NCI-H1694 (cell line): Measurements from ENCODE around the gene MELTF.

Experiments used
- DNase-seq: peaks from one replicate; lab custom pipeline; 2025; lab: John Stamatoyannopoulos, UW

MELTF gene

DNA sequence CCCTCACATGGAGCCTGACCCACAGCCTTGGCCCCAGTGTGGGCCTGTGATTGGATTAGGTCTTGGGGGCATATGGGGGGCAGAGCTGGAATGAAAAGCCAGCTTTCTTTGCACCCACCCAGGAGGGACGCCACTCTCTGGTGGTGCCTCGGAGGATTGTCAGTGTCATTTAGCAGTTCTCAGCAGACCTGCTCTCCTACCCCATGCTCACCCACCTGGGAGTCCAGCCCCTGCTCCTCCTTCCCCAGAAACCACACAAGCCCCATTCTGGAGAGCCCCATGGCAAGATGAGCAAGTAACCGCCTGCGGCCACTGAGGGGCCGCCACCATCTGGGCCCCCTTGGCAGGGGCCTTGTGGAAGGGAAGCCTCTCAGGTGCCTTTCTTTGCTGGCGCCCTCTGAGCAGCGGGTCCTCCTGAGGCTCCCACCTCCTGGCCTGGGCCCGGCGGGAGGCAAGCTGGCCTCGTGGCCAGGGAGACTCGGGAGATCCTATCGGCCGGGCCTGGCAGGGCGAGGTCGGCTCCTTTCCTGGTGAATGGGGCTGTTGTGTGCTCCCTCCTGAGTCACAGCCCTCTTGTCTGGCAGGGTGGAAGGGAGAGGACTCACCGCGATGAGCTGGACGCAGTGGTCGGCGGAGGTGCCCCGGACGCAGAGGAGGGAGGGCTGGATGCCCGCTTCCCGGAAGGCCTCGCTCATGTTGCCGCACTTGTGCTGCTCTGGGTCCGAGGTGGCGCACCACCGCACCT is 2.3 kb downstream of the MELTF start:
- DNase-seq, result no peak

DNA sequence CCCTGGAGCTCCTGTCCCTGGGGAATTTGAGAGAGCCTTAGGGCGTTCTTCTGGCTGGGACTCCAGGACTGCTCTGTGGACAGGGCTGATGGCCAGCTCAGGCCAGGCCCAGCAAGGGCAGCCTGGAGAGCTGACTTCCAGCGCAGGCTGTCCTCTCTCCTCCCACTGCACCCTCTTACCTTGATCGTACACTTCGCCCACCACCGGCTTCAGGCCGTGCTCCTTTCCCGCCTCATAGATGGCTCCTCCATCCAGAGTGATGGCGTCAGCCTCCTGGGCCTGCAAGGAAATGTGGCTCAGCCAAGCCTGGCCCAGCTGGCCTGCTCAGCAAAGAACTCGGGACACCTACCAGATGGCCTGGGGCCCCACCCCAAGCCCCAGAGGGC is 3.1 kb downstream of the MELTF start:
- no peak for DNase-seq

DNA sequence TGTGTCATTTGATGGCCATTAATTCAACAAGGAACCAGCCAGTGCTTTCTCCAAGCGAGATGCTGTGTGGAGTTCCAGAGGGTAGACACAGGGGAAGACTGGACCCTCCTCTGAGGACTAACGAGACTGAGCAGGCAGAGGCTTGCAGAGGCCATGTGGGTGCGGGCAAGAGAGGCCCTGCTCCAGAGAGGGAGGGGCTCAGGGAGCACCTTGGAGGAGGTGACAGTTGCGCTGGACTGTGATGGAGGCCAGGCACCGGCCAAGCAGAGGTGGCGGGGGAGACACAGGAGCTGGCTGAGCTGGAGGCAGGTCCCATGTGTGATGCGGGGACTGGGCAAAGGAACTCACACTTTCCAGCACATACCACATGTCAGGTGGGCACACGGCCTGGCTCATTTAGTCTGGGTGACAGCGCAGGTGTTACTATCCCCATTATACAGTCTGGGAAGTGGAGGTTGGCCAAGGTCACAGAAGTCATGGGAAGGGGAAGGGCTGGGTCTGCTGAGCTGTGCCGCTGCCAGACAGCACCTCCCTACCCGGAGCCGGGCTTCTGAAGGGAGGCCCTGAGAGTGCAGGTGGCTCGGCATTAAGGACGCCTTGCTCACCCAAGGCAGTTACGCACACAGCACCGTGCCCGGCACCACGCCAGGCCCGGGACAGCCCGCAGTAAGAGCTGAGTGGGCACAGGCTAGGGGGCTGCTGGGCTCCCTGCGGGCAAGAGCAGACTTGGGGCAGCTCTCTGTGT is 3.7 kb downstream of the MELTF start:
- no peak for DNase-seq

DNA sequence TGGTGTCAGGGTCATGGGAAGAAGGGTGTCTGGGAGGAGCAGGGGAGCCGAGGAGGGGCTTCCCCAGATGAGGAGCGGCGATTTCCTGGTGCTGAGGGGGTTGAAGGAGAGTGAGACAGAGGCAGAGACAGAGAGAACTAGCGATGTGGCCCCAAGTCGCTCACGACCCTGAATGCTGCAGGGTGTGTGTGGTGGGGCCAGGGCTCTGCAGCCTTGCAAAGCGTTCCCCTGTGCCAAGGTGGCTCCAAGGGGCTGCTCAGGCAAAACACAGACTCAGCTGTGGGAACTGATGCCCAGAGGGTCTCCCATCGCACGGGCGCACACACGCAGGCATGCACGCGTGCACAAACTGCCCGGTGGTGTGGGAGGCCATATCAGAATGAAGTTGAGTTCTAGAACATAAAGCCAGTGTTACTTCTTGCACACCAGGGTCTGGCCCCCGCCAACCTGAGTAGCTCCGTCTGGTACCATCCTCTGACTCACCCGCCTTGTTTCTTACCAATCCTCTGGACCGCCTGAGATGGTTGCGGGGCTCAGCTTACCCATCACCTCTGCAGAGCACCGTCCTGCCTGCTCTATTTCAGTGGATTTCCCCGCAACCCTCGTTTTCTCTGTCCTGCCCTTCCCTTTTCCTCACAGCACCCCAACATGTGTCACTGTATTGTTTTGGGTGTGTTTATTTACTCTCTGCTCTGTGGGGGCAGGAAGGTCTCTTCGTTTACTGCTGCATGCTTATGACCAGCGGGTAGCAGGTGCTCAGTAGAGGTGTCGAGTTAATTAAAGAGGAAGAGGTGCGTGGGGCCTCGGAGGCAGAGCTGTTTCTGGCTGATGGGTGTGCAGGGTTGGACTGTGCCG is 4.5 kb downstream of the MELTF start:
- no peak for DNase-seq

DNA sequence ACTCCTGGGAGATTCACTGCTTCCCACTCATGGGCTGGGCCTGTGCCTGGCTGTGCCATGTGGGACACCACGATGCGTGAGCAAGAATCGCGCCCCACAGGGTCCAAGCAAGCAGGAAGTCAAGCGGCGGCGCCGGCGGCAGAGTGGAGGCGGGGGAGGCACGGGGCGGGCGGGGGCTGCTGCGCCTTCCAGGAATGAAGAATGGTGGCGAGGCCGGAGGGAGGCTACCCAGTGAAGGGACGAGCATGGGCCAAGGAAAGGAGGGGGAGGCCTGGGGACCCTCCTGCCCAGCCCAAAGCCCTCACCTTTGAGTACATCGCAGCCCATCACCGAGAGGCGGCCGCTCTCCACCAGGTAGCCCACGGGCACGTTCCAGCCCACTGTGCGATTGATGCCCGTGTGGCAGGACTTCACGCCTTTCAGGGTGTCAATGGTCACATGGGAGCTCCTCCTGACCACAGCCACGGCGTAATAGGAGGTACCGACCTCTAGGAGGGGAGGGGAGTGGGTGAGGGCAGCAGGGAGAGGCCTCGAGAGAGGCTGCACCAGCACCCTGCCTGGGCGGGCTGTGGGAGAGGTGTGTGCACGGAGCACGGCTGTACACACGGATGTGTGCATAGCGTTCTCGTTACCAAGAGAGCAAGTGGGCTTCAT is 5.5 kb downstream of the MELTF start:
- no peak for DNase-seq

DNA sequence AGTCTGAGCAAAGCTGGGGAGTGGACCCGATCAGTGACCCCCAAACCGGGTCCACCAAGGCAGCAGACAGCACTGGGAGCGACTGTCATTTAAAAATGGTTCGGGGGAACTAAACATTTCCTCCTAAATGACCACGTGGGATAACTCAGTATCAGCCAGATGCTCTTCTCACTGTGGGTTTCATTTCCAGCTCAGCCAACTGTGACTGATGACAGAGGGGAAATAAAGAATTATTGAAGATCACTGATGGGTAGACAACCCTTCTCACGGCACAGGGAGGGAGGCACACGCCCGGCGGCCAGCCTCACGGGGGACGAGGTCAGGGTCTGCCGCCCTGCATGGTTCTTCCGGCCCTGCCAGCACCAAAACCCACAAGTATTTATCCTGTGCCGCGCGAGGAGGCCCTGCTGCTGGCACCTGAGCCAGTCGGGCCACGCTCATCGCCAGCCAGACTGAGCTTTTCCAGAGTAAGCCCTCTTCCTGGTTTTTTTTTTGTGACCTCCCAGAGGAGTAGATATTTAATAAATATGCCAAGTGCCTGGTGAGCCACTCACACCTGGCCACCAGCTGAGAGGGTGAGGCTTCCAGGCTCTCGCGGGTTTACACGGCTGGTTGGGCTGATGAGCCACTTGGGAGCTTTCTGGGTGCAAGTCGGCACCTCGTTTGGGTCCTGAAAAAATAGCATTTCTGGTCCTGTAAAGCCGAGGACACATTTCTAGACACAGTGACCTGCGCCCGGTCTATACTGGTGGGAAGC is 6.2 kb downstream of the MELTF start:
- peak; percentile 48 for DNase-seq

DNA sequence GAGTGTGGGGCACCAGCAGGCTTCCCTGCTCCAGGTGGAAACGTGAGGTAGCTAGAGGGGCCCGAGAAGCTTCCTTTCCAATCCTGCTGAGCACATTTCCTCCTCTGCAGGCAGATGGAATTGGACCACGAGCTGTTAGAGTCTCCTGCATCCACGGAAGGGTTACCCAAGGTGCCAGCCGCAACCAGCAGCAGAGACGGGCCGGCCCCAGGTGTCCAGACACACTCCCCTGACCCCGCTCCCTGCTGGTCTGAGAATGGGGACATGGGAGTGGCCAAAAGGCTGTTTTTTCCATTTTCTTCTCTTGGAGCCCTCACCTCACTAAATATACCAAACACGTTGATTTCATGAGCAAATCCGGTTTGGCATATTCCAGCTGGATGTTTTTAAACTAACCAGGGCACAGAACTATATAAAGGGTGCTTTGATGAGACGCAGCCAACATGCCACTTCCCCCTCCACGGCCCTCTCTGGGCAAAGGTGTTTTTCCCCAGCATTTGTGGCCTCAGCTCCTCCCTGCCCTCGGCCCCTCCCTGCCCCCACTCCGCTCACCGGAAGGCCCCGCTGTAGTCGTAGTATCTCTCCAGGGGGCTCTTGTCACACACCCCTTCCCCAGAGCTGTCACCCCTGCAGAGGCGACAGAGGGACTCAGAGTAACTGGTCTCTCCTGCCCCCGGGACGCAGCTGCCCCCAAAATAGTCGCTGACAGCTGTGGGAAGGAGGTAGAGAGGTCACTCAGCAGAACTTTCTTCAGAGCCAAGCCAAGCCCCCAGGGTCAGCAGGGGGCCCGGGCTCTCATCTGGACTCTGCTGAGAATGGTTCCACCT is 7.0 kb downstream of the MELTF start:
- no peak for DNase-seq

DNA sequence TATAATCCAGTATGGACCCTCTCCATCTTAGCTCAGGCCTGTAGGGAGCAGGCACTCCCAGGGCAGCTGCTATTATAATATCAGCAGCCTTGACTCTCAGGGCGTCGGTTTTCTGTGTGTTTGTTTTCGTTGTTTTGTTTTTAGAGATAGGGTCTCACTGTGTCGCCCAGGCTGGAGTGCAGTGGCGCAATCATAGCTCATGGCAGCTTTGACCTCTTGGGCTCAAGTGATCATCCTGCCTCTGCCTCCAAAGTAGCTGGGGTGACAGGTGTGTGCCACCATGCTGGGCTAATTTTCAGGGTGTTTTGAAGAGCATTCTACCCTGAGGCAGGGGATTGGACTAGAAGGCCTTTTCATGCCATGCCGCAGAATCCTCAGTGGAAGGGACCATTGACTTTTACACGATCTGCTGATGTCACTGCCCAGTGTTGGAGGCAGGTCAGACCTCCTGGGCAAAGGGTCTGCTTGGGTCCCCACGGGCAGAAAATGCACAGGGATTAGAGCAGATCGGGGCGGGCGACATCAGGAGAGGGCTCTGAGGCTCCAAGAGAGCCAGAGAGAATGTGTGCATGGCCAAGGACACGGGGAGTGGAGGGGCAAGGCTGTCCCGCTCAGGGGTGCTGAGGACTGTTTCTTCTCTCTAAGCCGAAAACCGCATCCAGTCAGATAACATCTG is 7.8 kb downstream of the MELTF start:
- DNase-seq, result no peak

DNA sequence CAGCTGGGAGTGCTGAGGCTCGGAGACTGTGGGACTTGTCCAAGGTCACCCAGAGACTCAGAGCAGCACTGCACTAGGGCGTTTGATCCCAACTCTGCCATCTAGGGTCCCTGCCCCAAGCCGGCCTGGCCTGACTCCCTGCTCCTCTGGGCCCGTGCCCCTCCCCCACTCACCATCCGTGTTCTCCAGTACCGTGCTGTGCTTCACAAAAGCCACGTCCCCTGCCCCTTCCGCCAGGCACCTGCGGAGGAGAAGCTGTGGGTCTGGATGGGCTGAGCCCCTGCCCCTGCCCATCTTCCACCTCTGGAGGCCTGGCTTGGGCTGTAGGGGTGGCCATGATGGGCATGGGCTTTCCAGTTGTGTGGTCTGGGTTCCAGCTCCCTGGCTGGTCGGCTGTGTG is 8.4 kb downstream of the MELTF start:
- DNase-seq, result no peak

DNA sequence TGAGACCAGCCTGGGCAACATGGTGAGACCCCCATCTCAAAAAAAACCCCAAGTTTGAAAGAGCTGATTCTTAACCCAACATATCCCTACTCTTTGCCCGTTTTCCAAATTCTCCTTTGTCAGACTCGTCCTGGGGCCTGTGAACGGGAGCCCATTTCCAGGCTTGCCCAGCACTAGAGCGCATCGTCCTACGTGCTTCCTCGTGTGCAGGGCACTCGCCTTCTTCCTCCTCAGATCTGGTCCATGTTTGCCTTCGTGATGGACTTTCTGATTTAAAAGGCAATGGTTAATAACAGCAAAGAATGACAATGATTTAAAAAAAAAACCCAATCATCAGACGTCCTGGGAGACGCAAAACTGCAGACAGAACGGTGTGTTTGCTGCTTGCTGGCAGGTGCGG is 10.1 kb downstream of the MELTF start:
- DNase-seq, result no peak

DNA sequence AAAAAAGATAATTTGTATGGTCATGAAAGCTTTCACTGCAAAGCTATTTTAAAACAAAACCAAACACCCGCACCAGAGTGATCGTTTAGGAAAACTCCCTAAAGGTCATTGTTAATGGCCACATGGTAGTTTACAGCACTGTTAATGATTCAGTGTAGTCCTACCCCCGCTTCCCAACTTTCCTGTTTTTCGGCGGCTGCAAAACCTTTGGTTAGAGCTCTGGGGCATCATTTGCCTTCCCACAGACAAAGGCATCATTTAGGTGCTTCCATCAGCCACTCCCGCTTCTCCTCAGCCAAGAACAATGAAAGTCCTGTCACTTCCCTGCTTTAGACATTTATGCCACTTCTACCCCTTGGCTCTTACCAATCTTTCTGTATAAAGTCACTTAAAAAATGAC is 10.6 kb downstream of the MELTF start:
- DNase-seq, result no peak

DNA sequence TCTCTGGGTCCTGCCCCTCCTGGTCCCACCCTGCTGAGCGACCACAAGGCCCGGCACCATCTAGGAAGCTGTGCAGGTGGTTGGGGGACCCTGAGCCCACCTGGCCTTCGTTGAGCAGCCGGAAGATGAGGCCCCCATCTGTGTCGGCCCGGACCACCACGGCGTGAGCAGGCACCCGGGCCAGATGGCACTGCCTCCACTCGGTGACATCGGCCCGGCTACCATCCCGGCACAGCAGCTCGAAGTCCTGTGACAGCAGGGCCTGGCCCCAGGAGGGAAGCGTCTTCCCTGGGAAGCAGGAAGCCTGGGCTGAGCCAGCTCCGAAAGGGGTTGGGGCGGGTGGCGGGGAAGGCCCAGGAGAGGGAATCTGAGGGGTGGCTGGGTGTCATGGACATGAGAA is 12.6 kb downstream of the MELTF start:
- DNase-seq, result no peak

DNA sequence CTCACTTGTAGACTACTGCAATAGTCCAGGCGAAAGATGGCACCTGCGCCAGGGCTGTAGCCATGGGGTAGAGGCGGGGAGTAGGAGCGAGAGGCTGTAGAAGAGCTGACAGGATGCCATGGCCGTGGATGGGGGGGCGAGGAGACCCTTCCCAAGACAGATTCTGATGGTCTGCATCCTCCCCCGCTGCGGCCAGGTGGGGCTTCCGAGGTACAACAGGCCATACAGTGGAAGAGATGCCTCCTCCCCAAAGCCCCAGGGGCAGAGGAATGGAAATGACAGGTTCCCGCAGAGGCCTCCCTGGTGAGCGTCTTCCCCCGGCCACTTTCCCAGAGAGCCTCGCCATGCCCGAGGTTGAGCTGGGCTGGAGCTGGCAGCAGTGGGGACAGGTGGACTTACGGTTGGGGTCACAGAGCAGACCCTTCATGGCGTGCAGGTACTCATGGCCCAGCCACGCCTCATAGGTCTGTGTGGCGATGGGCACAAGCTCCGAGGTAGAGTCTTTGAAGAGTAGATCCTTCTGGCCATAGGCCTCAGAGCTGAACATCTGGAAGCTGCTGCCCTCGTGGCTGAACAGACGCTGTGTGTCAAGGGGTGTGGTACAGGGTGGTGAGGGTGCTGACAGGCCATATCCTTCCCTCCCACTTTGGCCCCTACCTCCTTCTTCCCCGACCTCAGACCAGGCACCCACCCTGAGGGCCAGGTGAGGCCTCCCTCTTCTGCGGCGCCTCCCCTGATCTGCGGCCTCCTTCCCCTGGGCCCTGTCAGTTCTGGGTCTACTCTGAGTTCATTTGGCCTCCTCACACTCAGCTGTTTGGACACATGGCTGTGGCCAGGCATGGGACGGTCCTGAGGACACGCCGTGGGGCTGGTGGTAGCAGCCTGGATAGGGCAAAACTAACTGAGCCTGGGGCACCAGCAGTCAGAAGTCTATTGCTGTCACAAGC is 13.6 kb downstream of the MELTF start:
- DNase-seq, result no peak

DNA sequence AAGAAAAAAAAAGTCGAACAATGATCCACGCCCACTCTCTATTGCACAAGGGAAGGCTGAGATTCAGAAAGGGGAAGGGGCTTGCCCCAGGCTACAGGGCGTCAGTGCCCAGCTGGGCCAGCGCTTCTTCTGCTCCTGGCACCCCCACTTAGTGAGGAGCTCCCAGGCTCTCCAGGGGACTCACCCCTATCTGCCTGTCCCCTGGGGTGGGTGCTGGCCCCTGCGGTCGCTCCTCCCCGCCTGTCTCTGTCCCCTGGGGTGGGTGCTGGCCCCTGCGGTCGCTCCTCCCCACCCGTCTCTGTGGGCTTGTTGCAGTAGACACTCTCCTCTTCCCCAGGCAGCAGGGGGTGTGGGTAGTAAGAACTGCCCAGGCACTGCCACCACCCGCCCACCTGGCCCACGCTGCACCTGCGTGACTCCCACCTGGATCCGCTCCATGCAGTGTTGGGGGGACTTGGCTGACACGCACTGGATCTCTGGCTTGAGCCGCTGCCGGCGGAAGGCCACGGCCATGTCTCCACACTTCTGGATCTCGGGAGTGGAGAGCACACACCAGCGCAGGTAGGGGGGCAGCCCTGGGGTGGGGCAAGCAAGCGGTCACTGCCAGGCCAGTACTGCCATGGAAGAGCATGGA is 14.6 kb downstream of the MELTF start:
- DNase-seq, result no peak

DNA sequence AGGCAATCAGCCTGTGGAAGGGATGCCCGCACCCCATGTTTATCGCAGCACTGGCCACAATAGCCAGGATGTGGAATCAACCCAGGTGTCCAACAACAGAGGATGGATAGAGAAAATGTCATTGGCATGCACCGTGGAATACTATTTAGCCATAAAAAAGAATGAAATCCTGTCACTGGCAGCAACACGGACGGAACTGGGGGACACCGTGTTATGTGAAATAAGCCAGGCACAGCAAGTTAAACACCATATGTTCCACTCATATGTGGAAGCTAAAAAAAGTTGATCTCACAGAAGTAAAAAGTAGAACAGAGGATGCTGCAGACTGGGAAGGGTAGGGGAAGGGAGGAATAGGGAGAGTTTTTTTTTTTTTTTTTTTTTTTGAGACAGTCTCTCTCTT is 15.6 kb downstream of the MELTF start:
- DNase-seq, result no peak

DNA sequence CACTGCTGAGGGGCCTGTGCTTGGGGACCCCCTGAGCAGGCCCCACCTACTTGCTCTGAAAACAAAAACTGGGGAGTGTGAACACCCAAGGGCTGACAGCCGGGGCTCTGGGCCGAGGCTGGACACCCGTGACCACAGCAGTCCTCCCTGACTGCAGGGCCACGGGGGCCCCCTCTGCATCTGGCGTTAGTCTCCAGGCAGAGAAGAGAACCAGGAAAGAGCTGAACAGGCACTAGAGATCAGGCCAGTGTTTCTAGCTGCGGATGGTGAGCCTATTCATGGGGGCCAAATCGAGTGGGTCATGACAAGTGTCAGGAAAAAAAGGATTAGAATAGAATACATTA is 17.1 kb downstream of the MELTF start:
- no peak for DNase-seq

DNA sequence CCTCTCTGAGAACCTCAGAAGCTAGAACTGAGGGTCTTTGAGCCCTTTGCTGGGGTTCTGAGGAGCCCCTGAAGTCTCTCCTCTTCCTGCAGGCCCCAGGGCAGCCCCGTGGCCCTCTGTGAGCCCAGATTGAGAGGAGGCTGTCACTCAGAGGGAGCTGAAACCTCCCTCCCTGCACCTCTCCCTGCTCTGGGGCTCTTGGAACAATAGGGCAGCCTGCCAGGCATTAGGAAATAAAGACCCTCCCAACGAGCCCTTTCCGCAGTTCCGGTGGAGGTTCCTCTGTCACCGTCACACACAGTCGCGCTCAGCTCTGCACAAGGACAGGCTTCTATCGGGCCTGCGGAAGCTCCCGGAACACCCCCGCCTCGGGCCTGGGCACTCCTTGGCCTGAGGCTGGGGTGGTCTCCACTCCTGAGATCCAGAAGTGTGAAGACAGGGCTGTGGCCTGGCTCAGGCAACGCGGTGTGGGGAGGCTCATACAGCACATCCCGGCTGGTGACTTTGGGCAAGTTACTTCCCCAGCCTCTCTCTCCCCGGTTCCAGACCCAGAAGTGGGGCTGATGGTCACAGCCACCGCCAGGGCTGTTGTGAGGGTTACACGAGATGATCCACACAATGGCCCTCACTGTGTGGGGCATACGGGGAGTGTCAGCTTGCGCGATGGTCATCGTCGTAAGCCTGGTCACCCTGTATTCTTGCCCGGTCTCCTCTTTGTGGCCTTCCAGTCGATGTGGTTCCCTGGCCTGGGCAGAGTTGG is 17.7 kb downstream of the MELTF start:
- DNase-seq, result no peak
